Keratinocyte (primary cell): ENCODE measurements around the gene HTR3C.

Source experiments
- CTCF ChIP-seq, 3 experiments: IDR thresholded peaks in 1 of 3; conservative IDR thresholded peaks in 1 of 3; optimal IDR thresholded peaks in 1 of 3; 2 replicates in 2 of 3; 3 replicates in 1 of 3; pipeline versions ENCODE3 to v1.5.1; 2011; ENCODE audit warnings: low read length in 3 of 3, mild to moderate bottlenecking in 3 of 3, moderate library complexity in 2 of 3, control low read depth in 1 of 3, inconsistent platforms in 1 of 3; ENCODE audit not compliant: insufficient read depth in 2 of 3; ENCODE audit errors: extremely low read depth in 1 of 3
- EZH2 ChIP-seq: IDR thresholded peaks from one replicate; pipeline ENCODE4 v1.6.1; 2012; ENCODE audit warnings: inconsistent platforms, mild to moderate bottlenecking, low read length, moderate library complexity

- TF ChIP-seq CTCF (optimal IDR thresholded peaks at IDR 0.05 in 1 of 3, IDR thresholded peaks at IDR 0.05 in 1 of 3, conservative IDR thresholded peaks at IDR 0.05 in 1 of 3; ENCODE audit: extremely low read depth in 1 of 3, insufficient read depth in 2 of 3, low read length in 3 of 3) = peak; percentile 26 to 45 (median 34)
- TF ChIP-seq EZH2 = no peak
Observed at GRCh38 chr3:184040010-184040409, 12.8 kb upstream of the HTR3C start.
